Measurements from ENCODE around the gene AIM2. TPM values are rescaled to one million over a fixed set of nuclear protein-coding genes. Genes with fewer than 3 reads are reported as not detected.

AIM2 gene
- total and polyA plus RNA-seq, 2 of the 4 experiments (the other 2 are of a cell fraction), result not detected

DNA sequence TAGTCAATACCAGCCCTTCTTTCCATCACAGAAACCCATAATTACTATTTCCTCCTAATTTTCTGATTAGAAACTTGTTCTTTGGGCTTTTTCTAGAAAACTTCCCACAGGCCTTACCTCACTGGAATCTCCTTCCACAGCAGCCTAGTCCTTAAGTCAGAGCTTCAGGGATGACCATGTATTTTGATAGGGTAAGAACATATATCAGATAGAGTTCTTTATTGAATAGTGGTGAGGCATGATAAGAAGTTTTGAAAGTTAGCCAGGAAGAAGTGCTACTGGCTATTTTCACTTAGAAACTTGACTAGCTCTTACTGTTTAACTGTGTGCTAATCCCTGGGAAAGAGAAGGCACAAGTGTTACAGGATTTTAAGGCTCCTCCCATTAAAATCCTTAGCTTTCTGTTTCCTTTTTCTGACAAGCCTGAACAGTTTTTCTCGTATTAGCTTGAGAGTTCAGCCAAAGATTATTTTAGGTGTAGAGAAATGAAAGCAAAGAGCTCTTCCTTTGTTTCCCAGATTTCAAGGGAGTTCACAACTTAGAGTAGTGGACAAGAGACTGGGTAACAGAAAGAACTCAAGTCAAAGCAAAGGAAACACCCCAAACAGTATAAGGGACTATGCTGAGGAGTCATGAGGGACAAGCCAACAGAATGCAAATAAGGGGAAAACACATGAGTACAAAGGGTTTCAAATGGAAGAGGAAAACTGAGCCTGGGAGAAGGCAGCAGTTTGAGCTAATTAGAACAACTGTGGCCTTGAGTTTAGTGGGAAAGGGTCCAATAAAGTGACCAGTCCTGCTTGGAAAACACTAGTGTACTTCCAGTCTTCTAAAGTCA lies 37.2 kb upstream of the AIM2 start:
- H3K4me2 ChIP-seq (ENCODE audit: low read depth, low read length), result no peak overlapping the region
- CTCF ChIA-PET, result no interaction called here
- TF ChIP-seq, protein P1, sequence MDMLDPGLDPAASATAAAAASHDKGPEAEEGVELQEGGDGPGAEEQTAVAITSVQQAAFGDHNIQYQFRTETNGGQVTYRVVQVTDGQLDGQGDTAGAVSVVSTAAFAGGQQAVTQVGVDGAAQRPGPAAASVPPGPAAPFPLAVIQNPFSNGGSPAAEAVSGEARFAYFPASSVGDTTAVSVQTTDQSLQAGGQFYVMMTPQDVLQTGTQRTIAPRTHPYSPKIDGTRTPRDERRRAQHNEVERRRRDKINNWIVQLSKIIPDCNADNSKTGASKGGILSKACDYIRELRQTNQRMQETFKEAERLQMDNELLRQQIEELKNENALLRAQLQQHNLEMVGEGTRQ (IDR thresholded peaks at IDR 0.05; ENCODE audit: low read depth, low read length), result no peak
- no peak for TF ChIP-seq MXI1 (IDR thresholded peaks at IDR 0.05; ENCODE audit: borderline replicate concordance, low read depth, low read length)
- no peak for TF ChIP-seq BHLHE40 (IDR thresholded peaks at IDR 0.05; ENCODE audit: low read depth, low read length)
- TF ChIP-seq, protein P2, sequence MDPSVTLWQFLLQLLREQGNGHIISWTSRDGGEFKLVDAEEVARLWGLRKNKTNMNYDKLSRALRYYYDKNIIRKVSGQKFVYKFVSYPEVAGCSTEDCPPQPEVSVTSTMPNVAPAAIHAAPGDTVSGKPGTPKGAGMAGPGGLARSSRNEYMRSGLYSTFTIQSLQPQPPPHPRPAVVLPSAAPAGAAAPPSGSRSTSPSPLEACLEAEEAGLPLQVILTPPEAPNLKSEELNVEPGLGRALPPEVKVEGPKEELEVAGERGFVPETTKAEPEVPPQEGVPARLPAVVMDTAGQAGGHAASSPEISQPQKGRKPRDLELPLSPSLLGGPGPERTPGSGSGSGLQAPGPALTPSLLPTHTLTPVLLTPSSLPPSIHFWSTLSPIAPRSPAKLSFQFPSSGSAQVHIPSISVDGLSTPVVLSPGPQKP (IDR thresholded peaks at IDR 0.05; ENCODE audit: borderline replicate concordance, low read depth, low read length), result no peak
- no peak for TF ChIP-seq NFE2L2 (IDR thresholded peaks at IDR 0.05; ENCODE audit: low read depth, low read length)
- TF ChIP-seq CHD1 (IDR thresholded peaks at IDR 0.05; ENCODE audit: low read depth, low read length), result no peak
- TF ChIP-seq SMC3 (IDR thresholded peaks at IDR 0.05; ENCODE audit: low read depth, low read length), result no peak
- no peak for TF ChIP-seq POLR2A (IDR thresholded peaks at IDR 0.05; ENCODE audit: low read depth, low read length)
- no peak for TF ChIP-seq FOS (IDR thresholded peaks at IDR 0.05; ENCODE audit: low read depth, low read length)

More for the DNA sequence above, 37.2 kb upstream of the AIM2 start:
- WGBS, 2 experiments (ENCODE audit: extremely low coverage in 2 of 2, insufficient read length in 1 of 2), result no CpG with 5 or more reads among the region's 1 CpG
- Histone ChIP-seq H3K18ac (ENCODE audit: low read depth, low read length) (no peak overlapping the region), H3K14ac (replicated peaks; ENCODE audit: low read depth, low read length) (no peak overlapping the region), H3K23ac (ENCODE audit: low read depth, low read length) (no peak overlapping the region), H2BK120ac (ENCODE audit: low read depth, low read length) (no peak overlapping the region), H2AK5ac (ENCODE audit: low read depth, low read length) (no peak overlapping the region), H3K27me3 (ENCODE audit: control insufficient read depth, insufficient read depth, low read length) (no peaks in the 10 kb centered on the region), H2BK15ac (ENCODE audit: low read depth, low read length) (no peak overlapping the region), H2BK20ac (ENCODE audit: low read depth, low read length) (no peak overlapping the region), H3K79me1 (ENCODE audit: low read depth in 1 of 2, low read length in 2 of 2) (no peaks in the 10 kb centered on the region), H2AK9ac (replicated peaks; ENCODE audit: low read depth, low read length, poor library complexity) (no peak overlapping the region), H4K91ac (ENCODE audit: insufficient read depth, low read depth, low read length) (no peak overlapping the region), H3K27ac (ENCODE audit: insufficient read depth, low read length) (no peak overlapping the region), H3K9me1 (ENCODE audit: insufficient read depth, low read length) (no peaks in the 10 kb centered on the region), H4K8ac (ENCODE audit: low read depth in 2 of 2, low read length in 2 of 2) (no peak overlapping the region), H3K56ac (ENCODE audit: extremely low read depth, insufficient read depth, low read length) (no peak overlapping the region), H3K4ac (ENCODE audit: low read depth, low read length) (no peak overlapping the region), H3K4me3 (ENCODE audit: insufficient read depth, low read depth, low read length) (no peak overlapping the region), H4K20me1 (ENCODE audit: insufficient read depth, low read length) (no peaks in the 10 kb centered on the region), H3K36me3 (ENCODE audit: control insufficient read depth, insufficient read depth, low read length) (no peaks in the 10 kb centered on the region), H3K4me1 (ENCODE audit: control insufficient read depth, insufficient read depth, low read length) (no peaks in the 10 kb centered on the region), H3K9ac (ENCODE audit: low read depth, low read length) (no peak overlapping the region), H2BK5ac (ENCODE audit: low read depth, low read length, poor library complexity, severe bottlenecking) (no peak overlapping the region), H4K5ac (ENCODE audit: low read depth, low read length) (no peak overlapping the region), H3K9me3 (ENCODE audit: control insufficient read depth, insufficient read depth, low read length) (no peaks in the 10 kb centered on the region), H2AFZ (replicated peaks; ENCODE audit: low read length, poor library complexity) (no peak overlapping the region)
- ATAC-seq (ENCODE audit: low read depth), result no peak
- no TSS peak for BruUV-seq (replicated peaks)
- no peak for DNase-seq
- dilution Hi-C loops (cut with HindIII; ENCODE audit: low sequenced_read_pairs, unreplicated experiment), result no loop called here
- in situ Hi-C loops (cut with MboI; ENCODE audit: low sequenced_read_pairs), result no loop called here
- POLR2A ChIA-PET (ENCODE audit: unreplicated experiment), result no interaction called here
- intact Hi-C loops (cut with micrococcal nuclease), result no loop called here

Data from IMR-90 (cell line).